A673 (cell line): ENCODE data around the gene PMVK.
"Not testable (repeated sequence)": the region's sequence is repeated elsewhere in the genome, so short reads cannot be mapped to it uniquely, and the experiment has no call there.

Experiments used
- CTCF ChIP-seq: fragments of 300-800, 200-600 bp; sonication (generic); conservative IDR thresholded peaks from 2 replicates; pipeline ENCODE4 v1.5.1; 2017; ENCODE audit warnings: low read depth, mild to moderate bottlenecking, antibody characterized with exemption, low read length, moderate library complexity, mixed read lengths
- EZH2 ChIP-seq: fragments of 200-600 bp; sonication (generic); IDR thresholded peaks from 2 replicates; pipeline ENCODE4 v1.6.1; 2017; ENCODE audit warnings: borderline replicate concordance, low read depth, mild to moderate bottlenecking, mixed read lengths, antibody characterized with exemption, low read length; ENCODE audit not compliant: poor library complexity, severe bottlenecking

GRCh38 chr1:154977762-154978161, 41.2 kb upstream of the PMVK start:
- TF ChIP-seq CTCF, EZH2: not testable (repeated sequence)
